ENCODE results near the gene ASRGL1.

- TF ChIP-seq CTCF (IDR thresholded peaks at IDR 0.05) (no peak), POLR2A (IDR thresholded peaks at IDR 0.05; ENCODE audit: low read depth) (no peak), POLR2AphosphoS5 (IDR thresholded peaks at IDR 0.05) (no peak)
Observed at GRCh38 chr11:62372871-62373270, 35.6 kb downstream of the ASRGL1 start.

All from esophagus muscularis mucosa (tissue), 3 donors.